ENCODE measurements around the gene KHDC1L. TPM values are rescaled to one million over a fixed set of nuclear protein-coding genes. Genes with fewer than 3 reads are reported as not detected.

The KHDC1L gene
- total RNA-seq, 2 donors from 2014 or later, result not detected

- no peak for DNase-seq
- Histone ChIP-seq H3K36me3 (ENCODE audit: control insufficient read depth, insufficient read depth, low read length) (no peaks in the 10 kb centered on the region), H3K4me3 (ENCODE audit: low read length) (no peak overlapping the region), H3K9ac (ENCODE audit: extremely low read depth, low read length, poor library complexity, severe bottlenecking) (no peak overlapping the region), H3K27ac (ENCODE audit: low read depth, low read length) (no peak overlapping the region), H3K27me3 (ENCODE audit: control insufficient read depth, insufficient read depth, low read length, poor library complexity, severe bottlenecking) (no peaks in the 10 kb centered on the region), H3K9me3 (ENCODE audit: control insufficient read depth, low read length) (no peaks in the 10 kb centered on the region), H3K4me1 (ENCODE audit: control insufficient read depth, insufficient read depth, low read length) (no peaks in the 10 kb centered on the region)
- H3K9me3 Mint-ChIP-seq, result peaks cover 4% of the 10 kb centered on the region
- no peaks in the 10 kb centered on the region for H3K4me1 Mint-ChIP-seq
- no peak for TF ChIP-seq CTCF (conservative IDR thresholded peaks at IDR 0.05)
- H3K4me3 Mint-ChIP-seq, result no peak overlapping the region
- peaks cover 2% of the 10 kb centered on the region for H3K36me3 Mint-ChIP-seq (ENCODE audit: low read depth)
- no peaks in the 10 kb centered on the region for H3K27me3 Mint-ChIP-seq (ENCODE audit: insufficient read depth)
- H3K27ac Mint-ChIP-seq, result no peak overlapping the region
- WGBS, 2 experiments (ENCODE audit: insufficient coverage in 1 of 2, insufficient read length in 1 of 2), result 80 to 92% methylated on average over 1 to 3 of the region's 3 CpGs
These were observed 2.4 kb upstream of the KHDC1L start for GRCh38 chr6:73227606-73228255.

- Histone ChIP-seq H3K27me3 (ENCODE audit: control insufficient read depth, insufficient read depth, low read length, poor library complexity, severe bottlenecking) (no peaks in the 10 kb centered on the region), H3K9me3 (ENCODE audit: control insufficient read depth, low read length) (peaks cover 5% of the 10 kb centered on the region), H3K4me1 (ENCODE audit: control insufficient read depth, insufficient read depth, low read length) (no peaks in the 10 kb centered on the region), H3K36me3 (ENCODE audit: control insufficient read depth, insufficient read depth, low read length) (no peaks in the 10 kb centered on the region), H3K4me3 (ENCODE audit: low read length) (no peak overlapping the region), H3K9ac (ENCODE audit: extremely low read depth, low read length, poor library complexity, severe bottlenecking) (no peak overlapping the region), H3K27ac (ENCODE audit: low read depth, low read length) (no peak overlapping the region)
- Mint-ChIP-seq H3K27me3 (ENCODE audit: insufficient read depth) (no peaks in the 10 kb centered on the region), H3K36me3 (ENCODE audit: low read depth) (no peaks in the 10 kb centered on the region), H3K4me1 (no peaks in the 10 kb centered on the region), H3K9me3 (peaks cover 5% of the 10 kb centered on the region), H3K27ac (no peak overlapping the region), H3K4me3 (no peak overlapping the region)
- no peak for TF ChIP-seq CTCF (conservative IDR thresholded peaks at IDR 0.05)
- no peak for DNase-seq
- WGBS, 2 experiments (ENCODE audit: insufficient coverage in 1 of 2, insufficient read length in 1 of 2), result 83 to 88% methylated on average over 1 to 2 of the region's 2 CpGs
These were observed 8.4 kb downstream of the KHDC1L start for GRCh38 chr6:73216859-73217258.

GRCh38 chr6:73209117-73209516 lies 16.2 kb downstream of the KHDC1L start:
- whole genome bisulfite sequencing, 2 experiments (ENCODE audit: insufficient coverage in 1 of 2, insufficient read length in 1 of 2), result 80% methylated on average over 7 to 9 of the region's 9 CpGs

More at GRCh38 chr6:73209117-73209516, 16.2 kb downstream of the KHDC1L start:
- TF ChIP-seq CTCF (conservative IDR thresholded peaks at IDR 0.05), result no peak
- no peak overlapping the region for H3K27ac ChIP-seq (ENCODE audit: low read depth, low read length)
- Mint-ChIP-seq H3K27ac (no peak overlapping the region), H3K4me3 (no peak overlapping the region), H3K36me3 (ENCODE audit: low read depth) (no peaks in the 10 kb centered on the region), H3K27me3 (ENCODE audit: insufficient read depth) (no peaks in the 10 kb centered on the region), H3K9me3 (peaks cover 19% of the 10 kb centered on the region), H3K4me1 (no peaks in the 10 kb centered on the region)
- no peak overlapping the region for H3K4me3 ChIP-seq (ENCODE audit: low read length)
- no peak overlapping the region for H3K9ac ChIP-seq (ENCODE audit: extremely low read depth, low read length, poor library complexity, severe bottlenecking)
- no peaks in the 10 kb centered on the region for H3K27me3 ChIP-seq (ENCODE audit: control insufficient read depth, insufficient read depth, low read length, poor library complexity, severe bottlenecking)
- no peaks in the 10 kb centered on the region for H3K4me1 ChIP-seq (ENCODE audit: control insufficient read depth, insufficient read depth, low read length)
- DNase-seq, result no peak
- H3K36me3 ChIP-seq (ENCODE audit: control insufficient read depth, insufficient read depth, low read length), result no peaks in the 10 kb centered on the region
- H3K9me3 ChIP-seq (ENCODE audit: control insufficient read depth, low read length), result no peaks in the 10 kb centered on the region

All from endodermal cell (in vitro differentiated cells).